Measurements from ENCODE around the gene ZC3H12D.
"Not testable (repeated sequence)": the region's sequence is repeated elsewhere in the genome, so short reads cannot be mapped to it uniquely, and the experiment has no call there.

ZC3H12D gene

DNA sequence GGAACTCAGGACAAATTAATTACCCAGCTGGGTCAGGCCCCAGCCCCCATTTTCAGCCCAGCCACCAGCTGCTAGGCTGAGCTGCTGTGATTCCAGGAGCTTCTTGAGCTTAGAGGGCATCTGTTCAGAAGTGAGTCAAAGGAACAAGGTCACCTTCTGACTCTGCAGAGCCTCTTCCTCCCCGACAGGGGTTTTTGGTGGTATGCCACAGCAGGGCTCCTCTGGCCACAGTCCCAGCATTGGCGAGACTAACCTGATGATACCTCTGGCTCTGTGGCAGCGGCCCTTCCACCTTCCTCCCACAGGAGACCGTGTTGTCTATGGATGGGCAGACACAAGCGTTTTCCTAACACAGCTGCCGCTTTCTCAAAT is 39.7 kb downstream of the ZC3H12D start:
- no peaks in the 10 kb centered on the region for H3K36me3 ChIP-seq (ENCODE audit: control insufficient read depth in 1 of 2, insufficient read depth in 2 of 2, low read length in 2 of 2)
- H3K27ac ChIP-seq (ENCODE audit: low read depth, low read length): no peak overlapping the region
- H3K27me3 ChIP-seq (ENCODE audit: control insufficient read depth in 1 of 2, insufficient read depth in 2 of 2, low read length in 2 of 2): no peaks in the 10 kb centered on the region
- H3K9ac ChIP-seq (ENCODE audit: low read depth in 1 of 2, low read length in 2 of 2): no peak overlapping the region
- no peaks in the 10 kb centered on the region for H3K9me3 ChIP-seq (ENCODE audit: control insufficient read depth in 1 of 2, low read length in 2 of 2)
- H3K4me1 ChIP-seq (ENCODE audit: control insufficient read depth in 1 of 2, insufficient read depth in 2 of 2, low read length in 2 of 2): peaks cover 0 to 7% of the 10 kb centered on the region in 2 donors
- no peak overlapping the region for H3K4me3 ChIP-seq (ENCODE audit: low read depth in 1 of 2, low read length in 2 of 2)

DNA sequence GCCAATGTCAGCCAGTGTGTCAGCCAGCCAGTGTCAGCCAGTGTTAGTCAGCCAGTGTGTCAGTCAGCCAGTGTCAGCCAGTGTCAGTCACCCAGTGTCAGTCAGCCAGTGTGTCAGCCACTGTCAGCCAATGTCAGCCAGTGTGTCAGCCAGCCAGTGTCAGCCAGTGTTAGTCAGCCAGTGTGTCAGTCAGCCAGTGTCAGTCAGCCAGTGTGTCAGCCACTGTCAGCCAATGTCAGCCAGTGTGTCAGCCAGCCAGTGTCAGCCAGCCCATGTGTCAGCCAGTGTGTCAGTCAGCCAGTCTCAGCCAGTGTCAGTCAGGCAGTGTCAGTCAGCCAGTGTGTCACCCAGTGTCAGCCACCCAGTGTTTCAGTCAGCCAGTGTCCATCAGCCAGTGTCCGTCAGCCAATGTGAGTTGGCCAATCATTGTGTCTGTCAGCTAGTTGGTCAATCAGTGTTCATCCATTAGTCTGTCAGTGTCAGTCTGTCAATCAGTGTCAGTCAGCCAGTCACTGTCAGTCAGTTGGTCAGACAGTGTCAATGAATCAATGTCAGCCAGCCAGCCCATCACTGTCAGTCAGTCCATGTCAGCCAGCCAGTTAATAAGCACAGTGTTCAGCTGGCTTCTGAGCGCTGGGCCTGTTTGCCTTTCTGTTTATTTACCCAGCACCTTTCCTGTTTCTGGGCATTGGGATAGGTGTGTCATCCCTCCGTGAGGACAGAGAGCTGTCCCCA is 40.3 kb downstream of the ZC3H12D start:
- H3K9me3 ChIP-seq (ENCODE audit: control insufficient read depth in 1 of 2, low read length in 2 of 2); H3K27ac ChIP-seq (ENCODE audit: low read depth, low read length); H3K4me3 ChIP-seq (ENCODE audit: low read depth in 1 of 2, low read length in 2 of 2); H3K9ac ChIP-seq (ENCODE audit: low read depth in 1 of 2, low read length in 2 of 2); H3K27me3 ChIP-seq (ENCODE audit: control insufficient read depth in 1 of 2, insufficient read depth in 2 of 2, low read length in 2 of 2); H3K4me1 ChIP-seq (ENCODE audit: control insufficient read depth in 1 of 2, insufficient read depth in 2 of 2, low read length in 2 of 2); H3K36me3 ChIP-seq (ENCODE audit: control insufficient read depth in 1 of 2, insufficient read depth in 2 of 2, low read length in 2 of 2): not testable (repeated sequence)

DNA sequence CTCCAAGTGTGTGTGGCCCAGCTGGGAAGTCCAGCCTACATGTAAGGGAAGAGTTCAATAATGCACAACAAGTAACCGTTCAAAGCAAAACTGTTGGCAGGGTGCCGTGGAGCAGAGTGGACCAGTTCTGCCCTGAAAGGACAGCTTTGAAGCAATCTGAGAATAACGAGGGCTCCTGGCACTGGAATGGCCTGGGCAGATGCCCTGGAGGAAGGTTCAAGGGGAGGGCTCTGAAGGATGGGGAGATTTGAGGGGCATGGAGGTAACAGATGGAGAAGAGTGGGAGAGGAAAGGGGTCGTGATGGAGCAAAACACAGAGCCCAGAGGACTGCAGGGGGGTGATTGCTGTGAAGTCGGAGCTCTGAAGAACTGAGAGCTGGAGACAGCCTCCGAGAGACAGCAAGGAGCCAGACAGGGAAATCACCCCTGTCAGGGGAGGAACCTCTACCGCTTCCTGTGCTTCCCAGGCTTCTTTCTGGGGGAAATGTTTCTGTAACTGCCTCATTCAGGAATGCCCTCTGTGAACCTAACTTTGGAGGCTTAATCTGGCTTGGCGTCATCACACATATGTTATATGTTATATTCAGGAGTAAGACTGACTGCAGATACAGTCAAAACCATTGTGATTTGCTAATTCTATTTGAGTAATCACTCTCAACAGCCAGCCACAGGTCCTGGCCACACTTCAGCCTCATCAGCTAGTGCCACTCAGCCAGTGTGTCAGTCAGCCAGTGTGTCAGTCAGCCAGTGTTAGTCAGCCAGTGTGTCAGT is 41.2 kb downstream of the ZC3H12D start:
- Histone ChIP-seq H3K4me3 (ENCODE audit: low read depth in 1 of 2, low read length in 2 of 2) (no peak overlapping the region), H3K4me1 (ENCODE audit: control insufficient read depth in 1 of 2, insufficient read depth in 2 of 2, low read length in 2 of 2) (peaks cover 0 to 7% of the 10 kb centered on the region in 2 donors), H3K27ac (ENCODE audit: low read depth, low read length) (no peak overlapping the region), H3K9ac (ENCODE audit: low read depth in 1 of 2, low read length in 2 of 2) (no peak overlapping the region), H3K36me3 (ENCODE audit: control insufficient read depth in 1 of 2, insufficient read depth in 2 of 2, low read length in 2 of 2) (no peaks in the 10 kb centered on the region), H3K27me3 (ENCODE audit: control insufficient read depth in 1 of 2, insufficient read depth in 2 of 2, low read length in 2 of 2) (no peaks in the 10 kb centered on the region), H3K9me3 (ENCODE audit: control insufficient read depth in 1 of 2, low read length in 2 of 2) (no peaks in the 10 kb centered on the region)

DNA sequence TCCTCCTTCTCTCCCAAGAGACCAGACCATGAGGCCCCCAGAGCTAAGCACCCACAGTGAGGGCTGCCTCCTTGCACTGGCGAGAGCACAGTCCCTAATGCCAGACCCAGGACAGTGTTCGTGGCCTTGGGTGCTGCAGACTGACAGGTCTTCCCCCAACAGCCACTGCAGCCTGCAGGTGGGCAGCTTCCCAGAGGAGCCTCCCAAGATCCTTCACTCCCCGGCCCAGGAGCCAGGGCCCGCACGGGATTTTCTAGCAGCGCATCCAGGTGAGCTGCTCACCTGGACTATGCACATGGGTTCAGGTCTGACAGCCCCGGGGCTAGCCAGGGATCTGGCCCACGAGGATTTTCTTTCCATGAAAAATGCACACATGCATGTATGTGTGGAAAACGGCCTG is 43.1 kb downstream of the ZC3H12D start:
- H3K4me1 ChIP-seq (ENCODE audit: control insufficient read depth in 1 of 2, insufficient read depth in 2 of 2, low read length in 2 of 2): peaks cover 0 to 7% of the 10 kb centered on the region in 2 donors
- H3K27ac ChIP-seq (ENCODE audit: low read depth, low read length): no peak overlapping the region
- H3K4me3 ChIP-seq (ENCODE audit: low read depth in 1 of 2, low read length in 2 of 2): no peak overlapping the region
- H3K36me3 ChIP-seq (ENCODE audit: control insufficient read depth in 1 of 2, insufficient read depth in 2 of 2, low read length in 2 of 2): no peaks in the 10 kb centered on the region
- H3K9me3 ChIP-seq (ENCODE audit: control insufficient read depth in 1 of 2, low read length in 2 of 2): no peaks in the 10 kb centered on the region
- no peaks in the 10 kb centered on the region for H3K27me3 ChIP-seq (ENCODE audit: control insufficient read depth in 1 of 2, insufficient read depth in 2 of 2, low read length in 2 of 2)
- H3K9ac ChIP-seq (ENCODE audit: low read depth in 1 of 2, low read length in 2 of 2): no peak overlapping the region

- Histone ChIP-seq H3K27ac (ENCODE audit: low read depth, low read length) (no peak overlapping the region), H3K36me3 (ENCODE audit: control insufficient read depth in 1 of 2, insufficient read depth in 2 of 2, low read length in 2 of 2) (no peaks in the 10 kb centered on the region), H3K4me1 (ENCODE audit: control insufficient read depth in 1 of 2, insufficient read depth in 2 of 2, low read length in 2 of 2) (peaks cover 0 to 7% of the 10 kb centered on the region in 2 donors), H3K9ac (ENCODE audit: low read depth in 1 of 2, low read length in 2 of 2) (no peak overlapping the region), H3K4me3 (ENCODE audit: low read depth in 1 of 2, low read length in 2 of 2) (no peak overlapping the region), H3K9me3 (ENCODE audit: control insufficient read depth in 1 of 2, low read length in 2 of 2) (no peaks in the 10 kb centered on the region), H3K27me3 (ENCODE audit: control insufficient read depth in 1 of 2, insufficient read depth in 2 of 2, low read length in 2 of 2) (no peaks in the 10 kb centered on the region)
These were observed 43.8 kb downstream of the ZC3H12D start for GRCh38 chr6:149440735-149441671.

GRCh38 chr6:149439626-149440025 is 45.2 kb downstream of the ZC3H12D start:
- no peak overlapping the region for H3K9ac ChIP-seq (ENCODE audit: low read depth in 1 of 2, low read length in 2 of 2)
- H3K4me3 ChIP-seq (ENCODE audit: low read depth in 1 of 2, low read length in 2 of 2): no peak overlapping the region
- no peaks in the 10 kb centered on the region for H3K36me3 ChIP-seq (ENCODE audit: control insufficient read depth in 1 of 2, insufficient read depth in 2 of 2, low read length in 2 of 2)
- H3K27ac ChIP-seq (ENCODE audit: low read depth, low read length): no peak overlapping the region
- H3K27me3 ChIP-seq (ENCODE audit: control insufficient read depth in 1 of 2, insufficient read depth in 2 of 2, low read length in 2 of 2): no peaks in the 10 kb centered on the region
- H3K4me1 ChIP-seq (ENCODE audit: control insufficient read depth in 1 of 2, insufficient read depth in 2 of 2, low read length in 2 of 2): peaks cover 0 to 7% of the 10 kb centered on the region in 2 donors
- no peaks in the 10 kb centered on the region for H3K9me3 ChIP-seq (ENCODE audit: control insufficient read depth in 1 of 2, low read length in 2 of 2)

DNA sequence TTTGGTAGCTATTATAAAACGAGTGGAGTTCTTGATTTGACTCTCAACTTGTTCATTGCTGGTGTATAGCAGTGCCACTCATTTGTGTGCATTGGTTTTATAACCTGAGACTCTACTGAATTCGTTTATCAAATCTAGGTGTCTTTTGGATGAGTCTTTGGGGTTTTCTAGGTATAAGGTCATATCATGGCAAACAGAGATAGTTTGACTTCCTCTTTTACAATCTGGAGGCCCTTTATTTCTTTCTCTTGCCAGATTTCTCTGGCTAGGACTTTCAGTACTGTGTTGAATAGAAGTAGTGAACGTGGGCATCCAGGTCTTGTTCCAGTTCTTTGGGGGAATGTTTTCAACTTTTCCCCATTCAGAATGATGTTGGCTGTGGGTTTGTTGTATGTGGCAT is 46.0 kb downstream of the ZC3H12D start:
- Histone ChIP-seq H3K4me1 (ENCODE audit: control insufficient read depth in 1 of 2, insufficient read depth in 2 of 2, low read length in 2 of 2) (peaks cover 0 to 7% of the 10 kb centered on the region in 2 donors), H3K9me3 (ENCODE audit: control insufficient read depth in 1 of 2, low read length in 2 of 2) (no peaks in the 10 kb centered on the region), H3K4me3 (ENCODE audit: low read depth in 1 of 2, low read length in 2 of 2) (no peak overlapping the region), H3K27ac (ENCODE audit: low read depth, low read length) (no peak overlapping the region), H3K9ac (ENCODE audit: low read depth in 1 of 2, low read length in 2 of 2) (no peak overlapping the region), H3K36me3 (ENCODE audit: control insufficient read depth in 1 of 2, insufficient read depth in 2 of 2, low read length in 2 of 2) (no peaks in the 10 kb centered on the region), H3K27me3 (ENCODE audit: control insufficient read depth in 1 of 2, insufficient read depth in 2 of 2, low read length in 2 of 2) (no peaks in the 10 kb centered on the region)

- no peak overlapping the region for H3K9ac ChIP-seq (ENCODE audit: low read depth in 1 of 2, low read length in 2 of 2)
- H3K9me3 ChIP-seq (ENCODE audit: control insufficient read depth in 1 of 2, low read length in 2 of 2): no peaks in the 10 kb centered on the region
- H3K4me3 ChIP-seq (ENCODE audit: low read depth in 1 of 2, low read length in 2 of 2): no peak overlapping the region
- H3K4me1 ChIP-seq (ENCODE audit: control insufficient read depth in 1 of 2, insufficient read depth in 2 of 2, low read length in 2 of 2): peaks cover 0 to 7% of the 10 kb centered on the region in 2 donors
- no peaks in the 10 kb centered on the region for H3K27me3 ChIP-seq (ENCODE audit: control insufficient read depth in 1 of 2, insufficient read depth in 2 of 2, low read length in 2 of 2)
- H3K36me3 ChIP-seq (ENCODE audit: control insufficient read depth in 1 of 2, insufficient read depth in 2 of 2, low read length in 2 of 2): no peaks in the 10 kb centered on the region
- no peak overlapping the region for H3K27ac ChIP-seq (ENCODE audit: low read depth, low read length)
These were observed 47.6 kb downstream of the ZC3H12D start for GRCh38 chr6:149437212-149437611.

DNA sequence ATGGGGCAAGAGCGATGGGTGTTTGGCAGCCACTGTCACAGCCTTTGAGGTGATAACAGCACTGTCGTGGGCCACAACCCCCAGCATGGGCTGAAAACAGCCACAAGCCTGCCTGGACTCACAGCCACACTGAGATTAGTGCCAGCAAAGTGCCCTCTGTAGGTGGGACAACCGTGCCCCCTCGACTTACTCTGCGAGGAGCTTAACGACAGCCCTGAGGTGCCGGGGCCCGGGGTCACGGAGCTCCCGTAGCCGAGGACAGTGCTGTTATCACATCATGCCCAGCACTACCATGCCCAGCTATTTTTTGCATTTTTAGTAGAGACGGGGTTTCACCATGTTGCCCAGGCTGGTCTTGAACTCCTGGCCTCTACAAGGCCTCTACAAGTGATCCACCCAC is 48.2 kb downstream of the ZC3H12D start:
- Histone ChIP-seq H3K27ac (ENCODE audit: low read depth, low read length) (no peak overlapping the region), H3K9ac (ENCODE audit: low read depth in 1 of 2, low read length in 2 of 2) (no peak overlapping the region), H3K4me1 (ENCODE audit: control insufficient read depth in 1 of 2, insufficient read depth in 2 of 2, low read length in 2 of 2) (peaks cover 3 to 4% of the 10 kb centered on the region in 2 donors), H3K36me3 (ENCODE audit: control insufficient read depth in 1 of 2, insufficient read depth in 2 of 2, low read length in 2 of 2) (no peaks in the 10 kb centered on the region), H3K4me3 (ENCODE audit: low read depth in 1 of 2, low read length in 2 of 2) (no peak overlapping the region), H3K9me3 (ENCODE audit: control insufficient read depth in 1 of 2, low read length in 2 of 2) (no peaks in the 10 kb centered on the region), H3K27me3 (ENCODE audit: control insufficient read depth in 1 of 2, insufficient read depth in 2 of 2, low read length in 2 of 2) (no peaks in the 10 kb centered on the region)
